ENCODE results near the gene ECSIT. TPM values are rescaled to one million over a fixed set of nuclear protein-coding genes. Genes with fewer than 3 reads are reported as not detected.

Gene ECSIT
- total RNA-seq, 1 donor from 2014 or later: 42.1 TPM

- no peak for DNase-seq (ENCODE audit: extremely low spot score, unreplicated experiment)
- H3K4me3 Mint-ChIP-seq: peak overlapping the region; percentile 22
- peaks cover 12% of the 10 kb centered on the region for H3K27me3 Mint-ChIP-seq
- H3K27ac Mint-ChIP-seq: no peak overlapping the region
- no peak for TF ChIP-seq CTCF (conservative IDR thresholded peaks at IDR 0.05)
- H3K9me3 Mint-ChIP-seq: no peaks in the 10 kb centered on the region
- H3K36me3 Mint-ChIP-seq: no peaks in the 10 kb centered on the region
- H3K4me1 Mint-ChIP-seq (ENCODE audit: unreplicated experiment): peaks cover 10% of the 10 kb centered on the region
Observed at GRCh38 chr19:11534538-11534937, 5.6 kb upstream of the ECSIT start.

GRCh38 chr19:11530432-11530831 lies 1.5 kb upstream of the ECSIT start:
- Mint-ChIP-seq H3K27ac (no peak overlapping the region), H3K9me3 (no peaks in the 10 kb centered on the region), H3K27me3 (no peaks in the 10 kb centered on the region), H3K36me3 (no peaks in the 10 kb centered on the region), H3K4me3 (no peak overlapping the region), H3K4me1 (ENCODE audit: unreplicated experiment) (peaks cover 13% of the 10 kb centered on the region)
- TF ChIP-seq CTCF (conservative IDR thresholded peaks at IDR 0.05): no peak
- no peak for DNase-seq (ENCODE audit: extremely low spot score, unreplicated experiment)

GRCh38 chr19:11519138-11519537 lies 9.8 kb downstream of the ECSIT start:
- Mint-ChIP-seq H3K4me3 (no peak overlapping the region), H3K27me3 (no peaks in the 10 kb centered on the region), H3K27ac (no peak overlapping the region), H3K36me3 (peaks cover 4% of the 10 kb centered on the region), H3K9me3 (no peaks in the 10 kb centered on the region), H3K4me1 (ENCODE audit: unreplicated experiment) (no peaks in the 10 kb centered on the region)
- TF ChIP-seq CTCF (conservative IDR thresholded peaks at IDR 0.05): no peak
- no peak for DNase-seq (ENCODE audit: extremely low spot score, unreplicated experiment)

GRCh38 chr19:11513946-11514345 lies 15.0 kb downstream of the ECSIT start:
- Mint-ChIP-seq H3K27me3 (no peaks in the 10 kb centered on the region), H3K27ac (no peak overlapping the region), H3K4me3 (no peak overlapping the region)

GRCh38 chr19:11510444-11510843 lies 18.5 kb downstream of the ECSIT start:
- no peak for DNase-seq (ENCODE audit: extremely low spot score, unreplicated experiment)
- TF ChIP-seq CTCF (conservative IDR thresholded peaks at IDR 0.05): no peak
- Mint-ChIP-seq H3K27ac (no peak overlapping the region), H3K4me1 (ENCODE audit: unreplicated experiment) (no peaks in the 10 kb centered on the region), H3K4me3 (no peak overlapping the region), H3K9me3 (no peaks in the 10 kb centered on the region), H3K27me3 (no peaks in the 10 kb centered on the region), H3K36me3 (no peaks in the 10 kb centered on the region)

More at GRCh38 chr19:11513946-11514345, 15.0 kb downstream of the ECSIT start:
- no peak for TF ChIP-seq CTCF (conservative IDR thresholded peaks at IDR 0.05)
- Mint-ChIP-seq H3K36me3 (no peaks in the 10 kb centered on the region), H3K9me3 (no peaks in the 10 kb centered on the region), H3K4me1 (ENCODE audit: unreplicated experiment) (no peaks in the 10 kb centered on the region)
- no peak for DNase-seq (ENCODE audit: extremely low spot score, unreplicated experiment)
